ENCODE measurements around the gene CRYBB1. TPM values are rescaled to one million over a fixed set of nuclear protein-coding genes. Genes with fewer than 3 reads are reported as not detected.
A peak's percentile ranks its signal among the peaks of the same experiment; 100 is the strongest.

Gene CRYBB1
- total and polyA plus RNA-seq, 8 donors, result 0.79 to 1.5 (median 1.1) TPM

GRCh38 chr22:26635117-26635516, 17.3 kb upstream of the CRYBB1 start:
- ATAC-seq, result no peak
- no peak for DNase-seq
- no peak for TF ChIP-seq CTCF (IDR thresholded peaks at IDR 0.05)

GRCh38 chr22:26634189-26634588, 16.4 kb upstream of the CRYBB1 start:
- H3K27ac ChIP-seq, result no peak overlapping the region
- no peaks in the 10 kb centered on the region for H3K4me1 ChIP-seq
- TF ChIP-seq CTCF (IDR thresholded peaks at IDR 0.05), result no peak
- intact Hi-C loops (cut with DNase I), result no loop called here
- no peaks in the 10 kb centered on the region for H3K27me3 ChIP-seq
- no peak overlapping the region for H3K4me3 ChIP-seq
- H3K36me3 ChIP-seq, result no peaks in the 10 kb centered on the region
- H3K9me3 ChIP-seq, result peaks cover 0 to 5% of the 10 kb centered on the region in 2 donors
- DNase-seq, result no peak
- ATAC-seq, result no peak

More at GRCh38 chr22:26635117-26635516, 17.3 kb upstream of the CRYBB1 start:
- H3K27me3 ChIP-seq, result peaks cover 0 to 4% of the 10 kb centered on the region in 2 donors
- no peak overlapping the region for H3K27ac ChIP-seq
- no peaks in the 10 kb centered on the region for H3K36me3 ChIP-seq
- intact Hi-C loops (cut with DNase I), result no loop called here
- no peaks in the 10 kb centered on the region for H3K4me1 ChIP-seq
- H3K9me3 ChIP-seq, result peaks cover 0 to 5% of the 10 kb centered on the region in 2 donors
- H3K4me3 ChIP-seq, result no peak overlapping the region

GRCh38 chr22:26632422-26633155, 14.8 kb upstream of the CRYBB1 start:
- Histone ChIP-seq H3K9me3 (peaks cover 0 to 5% of the 10 kb centered on the region in 2 donors), H3K27ac (peak overlapping the region; percentile 47 to 56), H3K36me3 (no peaks in the 10 kb centered on the region), H3K27me3 (no peaks in the 10 kb centered on the region), H3K4me1 (no peaks in the 10 kb centered on the region), H3K4me3 (no peak overlapping the region)
- intact Hi-C loops (cut with DNase I), result no loop called here
- TF ChIP-seq CTCF (IDR thresholded peaks at IDR 0.05), result no peak
- DNase-seq (no peak), ATAC-seq (peak; percentile 21)

- Histone ChIP-seq H3K4me3 (no peak overlapping the region), H3K27ac (peak overlapping the region in 1 of 2 donors; percentile 50), H3K27me3 (no peaks in the 10 kb centered on the region), H3K9me3 (peaks cover 0 to 5% of the 10 kb centered on the region in 2 donors), H3K4me1 (no peaks in the 10 kb centered on the region), H3K36me3 (no peaks in the 10 kb centered on the region)
- DNase-seq, result no peak
- no peak for ATAC-seq
- intact Hi-C loops (cut with DNase I), result no loop called here
- no peak for TF ChIP-seq CTCF (IDR thresholded peaks at IDR 0.05)
These were observed 13.5 kb upstream of the CRYBB1 start for GRCh38 chr22:26631282-26631681.

- no peak overlapping the region for H3K27ac ChIP-seq
- TF ChIP-seq CTCF (IDR thresholded peaks at IDR 0.05), result no peak
- ATAC-seq (no peak), DNase-seq (no peak)
- H3K27me3 ChIP-seq, result no peaks in the 10 kb centered on the region
- H3K9me3 ChIP-seq, result peaks cover 0 to 5% of the 10 kb centered on the region in 2 donors
- intact Hi-C loops (cut with DNase I), result no loop called here
- no peak overlapping the region for H3K4me3 ChIP-seq
- H3K4me1 ChIP-seq, result no peaks in the 10 kb centered on the region
- no peaks in the 10 kb centered on the region for H3K36me3 ChIP-seq
These were observed 12.3 kb upstream of the CRYBB1 start for GRCh38 chr22:26629988-26630761.
